Nephron (organoid): ENCODE results near the gene SRMS.

Experiments
- H3K27ac Mint-ChIP-seq, 3 experiments: 2 replicates each; pipeline ENCODE4 v1.8.0; 2020; ENCODE audit warnings: mixed read lengths in 3 of 3, mild to moderate bottlenecking in 2 of 3, moderate library complexity in 1 of 3
- H3K27me3 Mint-ChIP-seq: 2 replicates; pipeline ENCODE4 v1.8.0; 2021; ENCODE audit warnings: low read depth, mild to moderate bottlenecking, moderate library complexity, mixed read lengths
- H3K36me3 Mint-ChIP-seq: 2 replicates; pipeline ENCODE4 v1.8.0; 2020; ENCODE audit warnings: low read depth, mixed read lengths
- H3K4me1 Mint-ChIP-seq: 2 replicates; pipeline ENCODE4 v1.8.0; 2020; ENCODE audit warnings: mixed read lengths
- H3K4me3 Mint-ChIP-seq, 3 experiments: 2 replicates each; pipeline ENCODE4 v1.8.0; 2020; ENCODE audit warnings: mild to moderate bottlenecking in 3 of 3, mixed read lengths in 3 of 3, moderate library complexity in 2 of 3
- H3K9me3 Mint-ChIP-seq: 2 replicates; pipeline ENCODE4 v1.8.0; 2020; ENCODE audit warnings: mixed read lengths
- CTCF ChIP-seq, 3 experiments: fragments of 200-600 bp; sonication (generic); IDR thresholded peaks; one replicate each; pipeline ENCODE4 v1.5.0; 2021; ENCODE audit warnings: antibody characterized with exemption in 3 of 3; ENCODE audit not compliant: unreplicated experiment in 3 of 3

Gene SRMS

GRCh38 chr20:63570281-63571086 lies 22.9 kb upstream of the SRMS start:
- H3K4me3 Mint-ChIP-seq: no peak overlapping the region
- no peak for TF ChIP-seq CTCF (IDR thresholded peaks at IDR 0.05; ENCODE audit: unreplicated experiment in 3 of 3)
- H3K4me1 Mint-ChIP-seq: no peaks in the 10 kb centered on the region
- H3K36me3 Mint-ChIP-seq: no peaks in the 10 kb centered on the region
- no peaks in the 10 kb centered on the region for H3K9me3 Mint-ChIP-seq
- H3K27ac Mint-ChIP-seq: no peak overlapping the region
- H3K27me3 Mint-ChIP-seq: no peaks in the 10 kb centered on the region

GRCh38 chr20:63568986-63569949 lies 21.7 kb upstream of the SRMS start:
- no peaks in the 10 kb centered on the region for H3K4me1 Mint-ChIP-seq

GRCh38 chr20:63568170-63568981 lies 20.8 kb upstream of the SRMS start:
- no peak for TF ChIP-seq CTCF (IDR thresholded peaks at IDR 0.05; ENCODE audit: unreplicated experiment in 3 of 3)
- H3K27ac Mint-ChIP-seq: no peak overlapping the region
- no peaks in the 10 kb centered on the region for H3K27me3 Mint-ChIP-seq
- no peaks in the 10 kb centered on the region for H3K9me3 Mint-ChIP-seq
- H3K36me3 Mint-ChIP-seq: no peaks in the 10 kb centered on the region
- H3K4me3 Mint-ChIP-seq: no peak overlapping the region
- no peaks in the 10 kb centered on the region for H3K4me1 Mint-ChIP-seq

More at GRCh38 chr20:63568986-63569949, 21.7 kb upstream of the SRMS start:
- Mint-ChIP-seq H3K27me3 (no peaks in the 10 kb centered on the region), H3K27ac (no peak overlapping the region), H3K36me3 (no peaks in the 10 kb centered on the region), H3K9me3 (no peaks in the 10 kb centered on the region), H3K4me3 (no peak overlapping the region)
- no peak for TF ChIP-seq CTCF (IDR thresholded peaks at IDR 0.05; ENCODE audit: unreplicated experiment in 3 of 3)

- H3K4me3 Mint-ChIP-seq: no peak overlapping the region
- H3K4me1 Mint-ChIP-seq: no peaks in the 10 kb centered on the region
- no peak for TF ChIP-seq CTCF (IDR thresholded peaks at IDR 0.05; ENCODE audit: unreplicated experiment in 3 of 3)
- H3K36me3 Mint-ChIP-seq: no peaks in the 10 kb centered on the region
- no peak overlapping the region for H3K27ac Mint-ChIP-seq
- H3K9me3 Mint-ChIP-seq: no peaks in the 10 kb centered on the region
- H3K27me3 Mint-ChIP-seq: no peaks in the 10 kb centered on the region
Measured at GRCh38 chr20:63567386-63568169, 20.0 kb upstream of the SRMS start.

GRCh38 chr20:63567136-63567385 lies 19.5 kb upstream of the SRMS start:
- no peak overlapping the region for H3K27ac Mint-ChIP-seq
- H3K9me3 Mint-ChIP-seq: no peaks in the 10 kb centered on the region
- H3K4me1 Mint-ChIP-seq: no peaks in the 10 kb centered on the region
- no peaks in the 10 kb centered on the region for H3K36me3 Mint-ChIP-seq
- no peak for TF ChIP-seq CTCF (IDR thresholded peaks at IDR 0.05; ENCODE audit: unreplicated experiment in 3 of 3)
- H3K27me3 Mint-ChIP-seq: no peaks in the 10 kb centered on the region
- H3K4me3 Mint-ChIP-seq: no peak overlapping the region
